AG10803 (cell line): ENCODE measurements around the gene ZNF556.
A peak's percentile ranks its signal among the peaks of the same experiment; 100 is the strongest.

Experiments used
- DNase-seq: peaks from one replicate; pipeline ENCODE4 v3.0.0; 2010; ENCODE audit warnings: low read depth
- H3K4me3 ChIP-seq: 2 replicates; pipeline ENCODE4 v1.5.1; 2011; ENCODE audit warnings: mild to moderate bottlenecking, low read length, control low read depth
- TF ChIP-seq, protein P1 (sequence below): conservative IDR thresholded peaks from 2 replicates; pipeline ENCODE4 v1.5.1; 2011; ENCODE audit warnings: mild to moderate bottlenecking, low read length, control low read depth, inconsistent platforms

Gene ZNF556

DNA sequence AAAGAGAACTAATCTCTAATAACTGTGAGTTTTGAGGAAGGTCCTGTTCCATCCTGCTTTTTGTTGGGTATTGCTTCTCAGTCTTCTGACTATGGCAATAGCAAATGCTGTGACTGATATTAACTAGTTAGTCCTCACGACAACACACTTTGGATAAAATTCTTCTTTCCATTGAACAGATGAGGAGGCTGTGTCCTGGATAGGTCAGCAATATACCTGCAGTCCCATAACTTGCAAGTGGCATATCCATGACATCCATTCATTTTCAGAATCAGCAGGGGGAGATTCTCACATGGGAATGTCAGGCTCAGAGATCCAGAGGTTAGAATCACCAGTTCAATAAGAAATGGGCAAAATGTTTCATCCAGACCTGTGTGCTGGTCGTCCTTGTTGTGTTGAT is 40.1 kb upstream of the ZNF556 start:
- no peak overlapping the region for H3K4me3 ChIP-seq
- TF ChIP-seq, protein P1, sequence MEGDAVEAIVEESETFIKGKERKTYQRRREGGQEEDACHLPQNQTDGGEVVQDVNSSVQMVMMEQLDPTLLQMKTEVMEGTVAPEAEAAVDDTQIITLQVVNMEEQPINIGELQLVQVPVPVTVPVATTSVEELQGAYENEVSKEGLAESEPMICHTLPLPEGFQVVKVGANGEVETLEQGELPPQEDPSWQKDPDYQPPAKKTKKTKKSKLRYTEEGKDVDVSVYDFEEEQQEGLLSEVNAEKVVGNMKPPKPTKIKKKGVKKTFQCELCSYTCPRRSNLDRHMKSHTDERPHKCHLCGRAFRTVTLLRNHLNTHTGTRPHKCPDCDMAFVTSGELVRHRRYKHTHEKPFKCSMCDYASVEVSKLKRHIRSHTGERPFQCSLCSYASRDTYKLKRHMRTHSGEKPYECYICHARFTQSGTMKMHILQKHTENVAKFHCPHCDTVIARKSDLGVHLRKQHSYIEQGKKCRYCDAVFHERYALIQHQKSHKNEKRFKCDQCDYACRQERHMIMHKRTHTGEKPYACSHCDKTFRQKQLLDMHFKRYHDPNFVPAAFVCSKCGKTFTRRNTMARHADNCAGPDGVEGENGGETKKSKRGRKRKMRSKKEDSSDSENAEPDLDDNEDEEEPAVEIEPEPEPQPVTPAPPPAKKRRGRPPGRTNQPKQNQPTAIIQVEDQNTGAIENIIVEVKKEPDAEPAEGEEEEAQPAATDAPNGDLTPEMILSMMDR = no peak
- no peak for DNase-seq

DNA sequence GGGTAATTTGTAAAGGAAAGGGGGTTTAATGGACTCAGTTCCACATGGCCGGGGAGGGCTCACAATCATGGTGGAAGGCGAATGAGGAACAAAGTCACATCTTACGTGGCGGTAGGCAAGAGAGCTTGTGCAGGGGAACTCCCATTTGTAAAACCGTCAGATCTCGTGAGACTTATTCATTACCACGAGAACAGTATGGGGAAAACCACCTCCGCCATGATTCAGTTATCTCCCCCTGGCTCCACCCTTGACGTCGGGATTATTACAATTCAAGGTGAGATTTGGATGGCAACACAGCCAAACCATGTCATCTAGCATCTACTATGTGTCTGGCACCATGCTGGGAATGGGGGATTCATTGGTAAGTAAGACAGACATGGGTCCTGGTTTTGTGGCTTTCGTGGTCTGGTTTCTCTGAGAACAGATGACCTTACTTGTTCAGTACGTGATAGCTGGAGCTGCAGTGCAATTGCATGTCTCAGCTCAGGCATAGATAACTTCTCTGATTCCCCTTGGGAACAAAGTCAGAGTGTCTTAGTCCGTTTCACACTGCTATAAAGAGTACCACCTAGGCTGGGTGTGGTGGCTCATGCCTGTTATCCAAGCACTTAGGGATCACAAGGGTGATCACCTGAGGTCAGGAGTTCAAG is 39.2 kb upstream of the ZNF556 start:
- no peak for DNase-seq
- TF ChIP-seq, protein P1 = no peak
- no peak overlapping the region for H3K4me3 ChIP-seq

DNA sequence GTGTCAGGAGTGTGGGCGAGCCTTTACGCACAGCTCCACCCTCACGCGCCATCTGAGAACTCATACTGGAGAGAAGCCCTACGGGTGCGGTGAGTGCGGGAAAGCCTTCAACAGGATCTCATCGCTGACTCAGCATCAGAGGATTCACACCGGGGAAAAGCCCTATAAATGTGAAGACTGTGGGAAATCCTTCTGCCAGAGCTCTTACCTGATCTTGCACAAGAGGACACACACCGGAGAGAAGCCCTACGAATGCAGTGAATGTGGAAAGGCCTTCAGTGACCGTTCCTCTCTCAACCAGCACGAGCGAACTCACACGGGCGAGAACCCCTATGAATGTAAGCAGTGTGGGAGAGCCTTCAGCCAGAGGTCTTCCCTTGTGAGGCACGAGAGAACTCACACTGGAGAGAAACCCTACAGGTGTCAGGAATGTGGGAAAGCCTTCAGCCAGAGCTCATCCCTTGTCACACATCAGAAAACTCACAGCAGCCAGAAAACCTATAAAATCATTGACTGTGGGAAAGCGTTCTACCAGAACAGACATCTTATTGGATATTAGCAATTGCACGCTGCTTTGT is 32.8 kb upstream of the ZNF556 start:
- H3K4me3 ChIP-seq = no peak overlapping the region
- TF ChIP-seq, protein P1 = no peak
- no peak for DNase-seq

DNA sequence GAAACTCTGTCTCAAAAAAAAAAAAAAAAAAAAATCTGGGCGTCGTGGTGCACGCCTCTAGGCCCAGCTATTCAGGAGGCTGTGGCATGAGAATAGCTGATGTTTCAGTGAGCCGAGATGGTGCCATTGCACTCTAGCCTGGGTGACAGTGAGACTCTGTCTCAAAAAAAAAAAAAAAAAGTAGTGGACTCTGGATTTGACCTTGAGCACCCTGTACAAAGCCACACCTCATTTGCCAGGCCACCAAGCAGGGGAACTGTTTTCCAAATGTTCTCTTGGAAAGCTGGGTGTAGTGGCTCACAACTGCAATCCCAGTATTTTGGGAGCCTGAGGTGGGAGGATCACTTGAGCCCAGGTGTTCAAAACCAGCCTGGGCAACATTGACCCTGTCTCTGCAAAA is 29.7 kb upstream of the ZNF556 start:
- no peak overlapping the region for H3K4me3 ChIP-seq

DNA sequence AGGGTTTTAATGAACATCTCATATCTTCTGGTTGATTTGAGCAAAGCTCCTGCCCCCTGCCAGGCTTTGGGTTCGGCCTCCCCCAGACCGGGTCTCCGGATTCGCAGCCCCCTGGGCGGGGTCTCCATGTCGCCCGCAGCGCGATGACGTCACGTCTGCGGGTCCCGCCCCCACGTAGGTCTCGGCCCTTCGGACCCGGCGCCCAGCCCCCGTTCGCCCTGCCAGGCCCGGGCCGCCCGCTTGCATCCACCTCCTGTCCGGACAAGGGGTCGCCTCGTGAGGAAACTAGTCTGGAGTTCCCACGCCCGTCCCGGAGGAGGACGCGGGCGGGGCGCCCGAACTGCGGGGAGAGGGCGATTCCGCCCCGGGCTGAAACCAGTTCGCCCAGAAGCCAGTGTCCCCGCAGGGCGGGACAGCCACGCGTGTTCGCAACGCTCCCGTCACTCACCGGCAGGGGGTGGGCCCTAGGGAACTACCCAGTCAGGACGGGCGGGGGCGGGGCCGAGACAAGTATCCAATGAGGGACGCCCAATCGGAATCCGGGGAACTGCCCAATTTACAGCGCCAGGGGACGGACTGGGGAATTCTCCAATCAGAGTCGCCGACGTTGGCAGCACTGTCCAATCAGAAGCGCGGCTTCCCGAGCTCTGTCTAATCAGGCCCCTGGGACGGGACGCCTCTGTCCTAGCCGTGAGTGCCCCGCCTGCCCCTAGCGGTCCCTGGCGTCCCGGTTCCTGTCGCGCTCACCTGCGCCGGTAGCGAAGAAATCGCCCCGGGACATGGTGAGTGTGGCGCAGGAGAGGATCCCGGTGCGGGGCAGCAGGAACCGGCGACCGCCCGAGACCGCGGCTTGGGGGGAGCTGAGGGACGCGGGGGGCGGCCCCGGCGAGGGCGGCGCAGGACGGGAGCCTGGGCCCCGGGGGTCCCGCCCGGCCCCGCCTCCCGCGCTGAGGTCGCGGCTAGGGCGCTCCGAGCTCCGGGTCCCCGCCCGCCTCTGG is 26.0 kb upstream of the ZNF556 start, which contains the start of gene ZNF555:
ZNF555 (plus strand) TSS at position 682 of the 998 bp plus-strand sequence; CDS start at position 780, 98 bp downstream.
- peak; percentile 99 for DNase-seq
- peak within 1 kb of the TSS; percentile 80 for H3K4me3 ChIP-seq
- TF ChIP-seq, protein P1 = peak; percentile 29

More for the DNA sequence above, 29.7 kb upstream of the ZNF556 start:
- TF ChIP-seq, protein P1 = no peak
- DNase-seq = no peak

DNA sequence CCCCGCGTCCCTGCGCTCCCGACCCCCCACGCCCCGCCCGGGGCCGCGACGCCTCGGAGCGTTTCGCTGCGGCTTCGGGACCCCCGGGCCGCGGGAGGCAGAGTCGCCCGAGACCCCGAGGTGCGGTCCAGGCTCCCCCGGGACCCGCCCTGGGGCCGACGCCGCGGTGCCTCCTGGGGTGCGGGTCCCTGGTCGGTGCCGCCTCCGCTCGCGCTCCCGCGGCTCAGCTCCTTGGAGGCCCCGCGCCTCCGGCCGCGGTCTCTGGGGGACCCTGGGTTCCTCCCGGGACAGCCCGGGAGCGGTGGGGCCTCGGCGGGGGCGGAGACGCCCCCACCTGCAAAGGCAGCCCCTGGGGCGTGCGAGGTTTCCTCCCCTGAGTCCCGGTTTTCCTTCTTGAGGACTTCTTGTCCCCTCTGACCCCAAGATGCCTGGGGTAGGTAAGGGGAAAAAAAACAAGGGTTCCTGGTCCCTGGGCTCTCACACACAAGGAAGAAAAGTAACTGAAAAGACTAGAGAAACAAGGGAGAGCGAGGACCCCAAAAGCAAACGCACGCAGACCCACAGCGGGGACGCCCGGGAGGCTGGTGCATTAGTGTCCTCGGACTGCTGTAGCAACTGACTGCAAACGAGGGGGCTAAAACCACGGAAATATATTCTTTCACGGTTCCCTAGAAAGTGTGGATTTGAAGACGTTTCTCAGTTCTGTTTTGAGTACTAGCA is 25.1 kb upstream of the ZNF556 start:
- H3K4me3 ChIP-seq = peak overlapping the region; percentile 80
- DNase-seq = no peak
- TF ChIP-seq, protein P1 = no peak
